A549 (cell line): ENCODE measurements around the gene PPP1R37. TPM values are rescaled to one million over a fixed set of nuclear protein-coding genes. Genes with fewer than 3 reads are reported as not detected.

Experiments
- ATAC-seq, 2 experiments: fragments of 200-7000 bp in 1 of 2; fragments of >200 bp in 1 of 2; cut with Nextera tagmentation in 1 of 2; cut with Tn5 transposase in 1 of 2; 3 replicates each; pipeline versions ENCODE4 v1.8.0 to v1.9.1; 2018 to 2020; ENCODE audit warnings: mild to moderate bottlenecking in 1 of 2, moderate library complexity in 1 of 2
- CTCF ChIA-PET: fragments of 300-600 bp; sonication (Branson Sonifier 250); formaldehyde crosslinking; extraction: SDS; loops from one replicate; lab custom pipeline; 2021; ENCODE audit warnings: antibody characterized with exemption, inconsistent platforms; lab: Yijun Ruan, JAX
- POLR2A ChIA-PET: fragments of 350-600 bp; formaldehyde crosslinking; extraction: SDS; loops from one replicate; lab custom pipeline; 2021; ENCODE audit warnings: antibody characterized with exemption, inconsistent platforms; lab: Yijun Ruan, JAX
- DNase-seq, 2 experiments: peaks; one replicate each; pipeline versions ENCODE4 v3.0.0 to v3.0.0-alpha.2; 2011 to 2016; ENCODE audit warnings: low read depth in 1 of 2, low spot score in 1 of 2
- FAIRE-seq: peaks from 2 replicates; lab custom pipeline; 2011; peaks lifted over from hg19 to GRCh38; lab: Jason Lieb, UNC
- H3K27ac ChIP-seq, 2 experiments: fragments of >200 bp; sonication (Bioruptor Twin); formaldehyde crosslinking; 3 replicates each; pipeline ENCODE4 v1.5.1; 2016 to 2017
- H3K4me1 ChIP-seq: fragments of >200 bp; sonication (Bioruptor Twin); formaldehyde crosslinking; 3 replicates; pipeline ENCODE4 v1.6.1; 2016
- H3K4me2 ChIP-seq: fragments of >200 bp; sonication (Bioruptor Twin); formaldehyde crosslinking; 3 replicates; pipeline ENCODE4 v1.6.1; 2016
- H3K4me3 ChIP-seq: fragments of >200 bp; sonication (Bioruptor Twin); formaldehyde crosslinking; 3 replicates; pipeline ENCODE4 v1.5.1; 2016
- H3K9me3 ChIP-seq: fragments of >200 bp; sonication (Bioruptor Twin); formaldehyde crosslinking; 3 replicates; pipeline ENCODE4 v1.6.1; 2016
- ATOH8 ChIP-seq: fragments of 250-450 bp; sonication (Bioruptor Pico); IDR thresholded peaks from 2 replicates; pipeline ENCODE4 v1.5.0; 2020; ENCODE audit warnings: low read depth, mild to moderate bottlenecking, moderate library complexity
- BHLHE40 ChIP-seq: IDR thresholded peaks from 2 replicates; pipeline ENCODE4 v1.6.1; 2012; ENCODE audit warnings: low read depth, low read length, inconsistent platforms
- CBX2 ChIP-seq: fragments of 200-600 bp; sonication (generic); IDR thresholded peaks from 2 replicates; pipeline ENCODE4 v1.6.1; 2016; ENCODE audit warnings: low read depth, mild to moderate bottlenecking, borderline replicate concordance
- CEBPB ChIP-seq, 2 experiments: fragments of >200 bp in 1 of 2; sonication (Bioruptor Twin) in 1 of 2; formaldehyde crosslinking in 1 of 2; IDR thresholded peaks; 2 replicates each; pipeline ENCODE4 v1.6.1; 2012 to 2016
- CHD2 ChIP-seq: fragments of 150-350 bp; IDR thresholded peaks from 2 replicates; pipeline ENCODE4 v1.6.1; 2014; ENCODE audit warnings: low read length; ENCODE audit not compliant: partially characterized antibody
- CTCF ChIP-seq: fragments of >200 bp; sonication (Bioruptor Twin); formaldehyde crosslinking; IDR thresholded peaks from 3 replicates; pipeline ENCODE4 v1.5.1; 2016
- EHMT2 ChIP-seq: fragments of 200-600 bp; sonication (generic); IDR thresholded peaks from 2 replicates; pipeline ENCODE4 v1.6.1; 2016; ENCODE audit warnings: antibody characterized with exemption, low read depth, mild to moderate bottlenecking, moderate library complexity
- ELK1 ChIP-seq: fragments of 150-350 bp; IDR thresholded peaks from 2 replicates; pipeline ENCODE4 v1.6.1; 2014; ENCODE audit warnings: low read depth, mild to moderate bottlenecking, low read length
- FOSB ChIP-seq: fragments of 250-450 bp; sonication (Bioruptor Pico); IDR thresholded peaks from 2 replicates; pipeline ENCODE4 v1.5.0; 2020; ENCODE audit warnings: mild to moderate bottlenecking, moderate library complexity
- FOSL2 ChIP-seq, 2 experiments: fragments of 450-650 bp in 1 of 2; fragments of >200 bp in 1 of 2; sonication (Bioruptor Twin) in 1 of 2; formaldehyde crosslinking; IDR thresholded peaks; 2 replicates each; pipeline versions ENCODE4 v1.5.0 to v1.6.1; 2016 to 2020; ENCODE audit warnings: mild to moderate bottlenecking in 1 of 2, moderate library complexity in 1 of 2
- HES2 ChIP-seq: fragments of >200 bp; sonication (Bioruptor Twin); formaldehyde crosslinking; IDR thresholded peaks from 2 replicates; pipeline ENCODE4 v1.6.1; 2016
- KDM1A ChIP-seq: fragments of 200-600 bp; sonication (generic); IDR thresholded peaks from 2 replicates; pipeline ENCODE4 v1.6.1; 2016; ENCODE audit warnings: low read depth, mild to moderate bottlenecking
- MAZ ChIP-seq: fragments of 150-350 bp; IDR thresholded peaks from 2 replicates; pipeline ENCODE4 v1.6.1; 2014; ENCODE audit warnings: antibody characterized with exemption, low read depth, low read length, borderline replicate concordance
- POLR2AphosphoS2 ChIP-seq: conservative IDR thresholded peaks from 2 replicates; pipeline ENCODE4 v1.6.1; 2012; ENCODE audit warnings: low read length, improper control_type of control experiment, inconsistent platforms
- SMC3 ChIP-seq: fragments of >200 bp; sonication (Bioruptor Twin); formaldehyde crosslinking; IDR thresholded peaks from 3 replicates; pipeline ENCODE4 v1.6.1; 2018; ENCODE audit warnings: inconsistent platforms
- TFCP2L1 ChIP-seq: fragments of 250-450 bp; sonication (Bioruptor Pico); IDR thresholded peaks from 2 replicates; pipeline ENCODE4 v1.5.0; 2021; ENCODE audit warnings: mild to moderate bottlenecking
- TP53 ChIP-seq: fragments of 250-450 bp; sonication (Bioruptor Pico); IDR thresholded peaks from 2 replicates; pipeline ENCODE4 v1.5.0; 2021; ENCODE audit warnings: mild to moderate bottlenecking, moderate library complexity
- WGBS: methylation state at CpG from one replicate; pipeline ENCODE4 v1.1.6; 2017; ENCODE audit errors: missing lambda C conversion rate; 5-methylcytosine and 5-hydroxymethylcytosine counted together
- polyA plus RNA-seq, 4 experiments: library from polyadenylated mRNA; depleted of rRNA in 3 of 4; stranded (reverse); fragments of >200 nt; fragmentation: RNase III in 1 of 4; extraction: RNeasy Plus Mini Kit Qiagen cat#74134 plus additional on column Dnase treatment in 1 of 4; gene quantifications; 2 replicates in 3 of 4; 3 replicates in 1 of 4; pipeline ENCODE4 v1.2.3, GENCODE V29; 2011 to 2017

Gene PPP1R37
- polyA plus RNA-seq, 2 of the 4 experiments (the other 2 are of a cell fraction): 9.1 to 21.8 TPM

DNA sequence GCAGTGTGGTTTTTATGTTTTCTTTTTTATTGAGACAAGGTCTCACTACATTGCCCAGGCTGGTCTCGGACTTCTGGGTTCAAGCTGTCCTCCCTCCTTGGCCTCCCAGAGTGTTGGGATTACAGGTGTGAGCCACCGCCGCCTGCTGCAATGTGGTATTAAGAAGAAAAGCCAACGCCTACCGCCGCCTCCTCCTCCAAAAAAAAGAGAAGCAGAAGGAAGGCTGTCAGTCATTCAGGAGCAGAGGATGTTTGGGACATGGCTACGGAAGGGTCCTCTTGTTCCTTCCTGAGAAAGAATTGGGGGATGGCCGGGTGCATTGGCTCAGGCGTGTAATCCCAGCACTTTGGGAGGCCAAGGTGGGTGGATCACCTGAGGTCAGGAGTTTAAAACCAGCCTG lies 1.2 kb downstream of the PPP1R37 start:
- CTCF ChIA-PET: no interaction called here
- Histone ChIP-seq H3K4me3 (peak overlapping the region; percentile 86), H3K27ac (peak overlapping the region; percentile 92 to 94), H3K4me2 (peak overlapping the region; percentile 96), H3K4me1 (peaks cover 57% of the 10 kb centered on the region), H3K9me3 (no peaks in the 10 kb centered on the region)
- FAIRE-seq (no peak), DNase-seq (no peak), ATAC-seq (no peak)
- no peak for TF ChIP-seq TP53 (CRISPR knock-in tag)
- TF ChIP-seq FOSL2 (IDR thresholded peaks at IDR 0.05): no peak
- TF ChIP-seq FOSL2 (CRISPR knock-in tag; IDR thresholded peaks at IDR 0.05): no peak
- TF ChIP-seq SMC3: no peak
- TF ChIP-seq BHLHE40: no peak
- TF ChIP-seq HES2: no peak
- no peak for TF ChIP-seq ATOH8 (CRISPR knock-in tag)
- TF ChIP-seq EHMT2: no peak
- no peak for TF ChIP-seq CBX2
- TF ChIP-seq POLR2AphosphoS2: no peak
- TF ChIP-seq CHD2: no peak
- TF ChIP-seq CTCF: no peak
- TF ChIP-seq FOSB (CRISPR knock-in tag): no peak
- no peak for TF ChIP-seq TFCP2L1 (CRISPR knock-in tag)
- WGBS: 88% methylated on average over 9 of the region's 9 CpGs
- POLR2A ChIA-PET: no interaction called here

GRCh38 chr19:45094707-45095106 lies 1.7 kb downstream of the PPP1R37 start:
- ChIA-PET POLR2A (no interaction called here), CTCF (interaction anchor here (0.6 kb wide), 1 partner anchor 84 kb away, joined by 3 read pairs; the partner anchor contains the start of gene TRAPPC6A)
- DNase-seq (no peak), FAIRE-seq (no peak), ATAC-seq (no peak)
- peaks cover 63% of the 10 kb centered on the region for H3K4me1 ChIP-seq
- WGBS: 92% methylated on average over 5 of the region's 5 CpGs
- H3K27ac ChIP-seq: no peak overlapping the region
- H3K4me3 ChIP-seq: no peak overlapping the region
- TF ChIP-seq CEBPB (IDR thresholded peaks at IDR 0.05) (no peak), MAZ (no peak)
- H3K9me3 ChIP-seq: no peaks in the 10 kb centered on the region
- peak overlapping the region; percentile 96 for H3K4me2 ChIP-seq

DNA sequence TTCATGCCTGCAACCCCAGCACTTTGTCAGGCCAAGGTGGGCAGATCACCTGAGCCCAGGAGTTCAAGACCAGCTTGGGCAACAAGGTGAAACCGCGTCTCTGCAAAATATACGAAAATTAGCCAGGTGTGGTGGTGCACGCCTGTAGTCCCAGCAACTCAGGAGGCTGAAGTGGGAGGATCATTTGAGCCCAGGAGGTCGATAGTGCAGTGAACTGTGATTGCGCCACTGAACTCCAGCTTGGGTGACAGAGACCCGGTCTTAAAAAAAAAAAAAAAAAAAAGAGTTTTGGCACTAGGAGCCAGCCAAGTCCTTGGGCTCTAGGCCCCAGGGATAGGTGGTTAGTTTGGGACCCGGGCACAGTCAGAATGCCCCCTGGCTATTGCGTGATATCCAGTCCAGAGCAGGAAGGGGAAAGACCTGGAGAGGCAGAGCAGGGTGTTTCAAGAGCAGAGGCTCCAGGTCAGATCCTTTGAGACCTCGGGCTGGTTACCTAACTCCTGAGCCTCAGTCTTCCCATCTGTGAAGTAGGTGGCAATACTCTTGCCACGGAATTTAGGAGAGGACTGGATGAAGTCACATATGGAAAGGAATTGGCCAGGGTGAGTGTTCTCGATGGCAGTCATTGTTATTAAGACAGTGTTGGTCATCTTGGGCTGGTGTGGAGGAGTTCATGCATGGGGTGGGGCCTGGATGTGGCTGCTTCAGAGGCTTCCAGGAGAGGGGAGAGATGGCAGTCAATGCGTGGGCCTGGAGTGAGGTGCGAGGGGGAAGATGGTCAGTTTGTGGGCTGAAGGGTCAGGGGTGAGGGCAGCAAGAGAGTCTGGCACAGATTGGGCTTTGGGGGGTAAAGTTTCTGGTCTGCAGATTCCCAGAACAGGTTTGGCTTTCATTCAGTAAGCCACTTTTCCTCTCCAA lies 2.8 kb downstream of the PPP1R37 start:
- ATAC-seq: no peak
- Histone ChIP-seq H3K9me3 (no peaks in the 10 kb centered on the region), H3K27ac (no peak overlapping the region), H3K4me3 (no peak overlapping the region), H3K4me1 (peaks cover 64% of the 10 kb centered on the region), H3K4me2 (peak overlapping the region; percentile 96; the same call in 2 of the 3 replicates)
- CTCF ChIA-PET: interaction anchor here (1.3 kb wide), 1 partner anchor 30 kb away, joined by 4 read pairs; no protein-coding TSS in a partner anchor
- DNase-seq: no peak
- no peak for FAIRE-seq
- WGBS: 89% methylated on average over 14 of the region's 14 CpGs
- TF ChIP-seq CEBPB (IDR thresholded peaks at IDR 0.05) (peak in 1 of 2 experiments; percentile 41; a peak in 1 of 4 replicates), KDM1A (peak; percentile 86), ELK1 (no peak)
- POLR2A ChIA-PET: no interaction called here
